NB4 (cell line): ENCODE results near the gene RNMT.

Experiments used
- DNase-seq: peaks from one replicate; pipeline ENCODE4 v3.0.0; 2010; ENCODE audit warnings: low read depth
- H3K4me3 ChIP-seq: one replicate; pipeline ENCODE4 v1.5.1; 2011; ENCODE audit warnings: mild to moderate bottlenecking, low read depth, low read length, moderate library complexity
- MYC ChIP-seq: IDR thresholded peaks from 2 replicates; pipeline ENCODE4 v1.6.1; 2011; ENCODE audit warnings: low read depth, low read length
- POLR2A ChIP-seq: IDR thresholded peaks from 2 replicates; pipeline ENCODE4 v1.6.1; 2011; ENCODE audit warnings: mild to moderate bottlenecking; ENCODE audit not compliant: insufficient read length; ENCODE audit errors: extremely low read depth
- TF ChIP-seq, protein P1 (sequence below): IDR thresholded peaks from one replicate; pipeline ENCODE4 v1.5.1; 2012; ENCODE audit warnings: low read depth, low read length
- TF ChIP-seq, protein P2 (sequence below): IDR thresholded peaks from 2 replicates; pipeline ENCODE4 v1.6.1; 2011; ENCODE audit warnings: low read depth, low read length

Gene RNMT

DNA sequence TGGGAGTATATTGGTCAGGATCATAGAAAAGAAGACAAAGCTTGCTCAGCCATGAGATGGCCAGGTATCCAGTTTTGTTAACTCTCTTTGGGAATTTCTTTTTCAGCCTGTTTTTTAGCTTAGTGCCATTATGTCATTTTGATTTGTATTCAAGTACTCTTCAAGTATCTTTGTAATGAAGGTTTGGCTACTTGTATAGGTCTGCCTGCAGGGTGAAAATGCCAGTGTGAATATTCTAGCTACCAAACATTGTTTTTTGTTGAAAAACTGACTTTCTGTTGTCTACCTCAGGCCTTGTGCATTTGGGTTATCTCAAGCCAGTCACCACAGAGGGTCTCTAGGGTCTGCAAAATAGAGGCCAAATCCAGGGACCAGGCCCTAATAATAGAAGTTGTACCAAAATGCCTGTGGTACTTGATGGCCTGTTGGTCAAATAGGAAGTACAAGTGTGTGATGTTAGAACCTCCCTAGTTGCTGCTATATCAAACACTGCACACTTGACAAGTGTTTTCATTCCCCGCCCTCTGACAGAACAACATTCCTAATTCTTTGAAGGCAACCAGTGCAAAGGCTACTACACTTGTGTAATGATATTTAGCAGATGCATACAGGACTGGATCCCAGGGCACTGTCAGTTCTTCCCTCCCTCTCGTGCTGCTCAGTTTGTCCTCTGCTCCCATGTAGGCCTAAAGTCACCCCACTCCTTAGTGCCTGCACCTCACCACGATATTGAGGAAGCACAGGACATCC, 36.4 kb downstream of the RNMT start:
- H3K4me3 ChIP-seq: no peak overlapping the region
- no peak for DNase-seq
- no peak for TF ChIP-seq POLR2A
- TF ChIP-seq, protein P1, sequence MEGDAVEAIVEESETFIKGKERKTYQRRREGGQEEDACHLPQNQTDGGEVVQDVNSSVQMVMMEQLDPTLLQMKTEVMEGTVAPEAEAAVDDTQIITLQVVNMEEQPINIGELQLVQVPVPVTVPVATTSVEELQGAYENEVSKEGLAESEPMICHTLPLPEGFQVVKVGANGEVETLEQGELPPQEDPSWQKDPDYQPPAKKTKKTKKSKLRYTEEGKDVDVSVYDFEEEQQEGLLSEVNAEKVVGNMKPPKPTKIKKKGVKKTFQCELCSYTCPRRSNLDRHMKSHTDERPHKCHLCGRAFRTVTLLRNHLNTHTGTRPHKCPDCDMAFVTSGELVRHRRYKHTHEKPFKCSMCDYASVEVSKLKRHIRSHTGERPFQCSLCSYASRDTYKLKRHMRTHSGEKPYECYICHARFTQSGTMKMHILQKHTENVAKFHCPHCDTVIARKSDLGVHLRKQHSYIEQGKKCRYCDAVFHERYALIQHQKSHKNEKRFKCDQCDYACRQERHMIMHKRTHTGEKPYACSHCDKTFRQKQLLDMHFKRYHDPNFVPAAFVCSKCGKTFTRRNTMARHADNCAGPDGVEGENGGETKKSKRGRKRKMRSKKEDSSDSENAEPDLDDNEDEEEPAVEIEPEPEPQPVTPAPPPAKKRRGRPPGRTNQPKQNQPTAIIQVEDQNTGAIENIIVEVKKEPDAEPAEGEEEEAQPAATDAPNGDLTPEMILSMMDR: no peak
- TF ChIP-seq, protein P2, sequence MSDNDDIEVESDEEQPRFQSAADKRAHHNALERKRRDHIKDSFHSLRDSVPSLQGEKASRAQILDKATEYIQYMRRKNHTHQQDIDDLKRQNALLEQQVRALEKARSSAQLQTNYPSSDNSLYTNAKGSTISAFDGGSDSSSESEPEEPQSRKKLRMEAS: no peak
- TF ChIP-seq MYC: no peak

GRCh38 chr18:13775058-13775457, 48.6 kb downstream of the RNMT start:
- TF ChIP-seq, protein P2: no peak
- no peak for TF ChIP-seq POLR2A
- TF ChIP-seq MYC: no peak
- TF ChIP-seq, protein P1: no peak
- DNase-seq: no peak
- H3K4me3 ChIP-seq: no peak overlapping the region

- DNase-seq: peak; percentile 18
- no peak overlapping the region for H3K4me3 ChIP-seq
- TF ChIP-seq, protein P2: no peak
- TF ChIP-seq POLR2A (no peak), MYC (no peak)
- TF ChIP-seq, protein P1: no peak
Observed at GRCh38 chr18:13791181-13791580, 64.7 kb downstream of the RNMT start.

GRCh38 chr18:13793819-13794218, 67.3 kb downstream of the RNMT start:
- no peak overlapping the region for H3K4me3 ChIP-seq
- no peak for DNase-seq
- TF ChIP-seq, protein P2: no peak
- TF ChIP-seq, protein P1: no peak
- TF ChIP-seq MYC (no peak), POLR2A (no peak)

GRCh38 chr18:13796515-13796914, 70.0 kb downstream of the RNMT start:
- H3K4me3 ChIP-seq: no peak overlapping the region
- TF ChIP-seq POLR2A: no peak
- TF ChIP-seq, protein P2: no peak
- TF ChIP-seq, protein P1: no peak
- TF ChIP-seq MYC: no peak
- no peak for DNase-seq
